Mammary epithelial cell (primary cell): ENCODE data around the gene UBASH3A.

Source experiments
- CTCF ChIP-seq, 2 donors: IDR thresholded peaks in 1 of 2; conservative IDR thresholded peaks in 1 of 2; 2 replicates each; pipeline ENCODE4 v1.5.1; 2011 to 2012; ENCODE audit warnings: inconsistent platforms in 2 of 2, low read length in 2 of 2, mild to moderate bottlenecking in 2 of 2, control low read depth in 1 of 2, low read depth in 1 of 2; ENCODE audit not compliant: insufficient read depth in 1 of 2; ENCODE audit errors: extremely low read depth in 1 of 2
- EZH2 ChIP-seq: IDR thresholded peaks from 2 replicates; pipeline ENCODE4 v1.6.1; 2012; ENCODE audit warnings: low read length, inconsistent platforms, borderline replicate concordance

GRCh38 chr21:42446531-42446930 lies 42.8 kb downstream of the UBASH3A start:
- TF ChIP-seq EZH2, result no peak
- TF ChIP-seq CTCF (conservative IDR thresholded peaks at IDR 0.05 in 1 of 2, IDR thresholded peaks at IDR 0.05 in 1 of 2; ENCODE audit: extremely low read depth in 1 of 2, insufficient read depth in 1 of 2, low read depth in 1 of 2, low read length in 2 of 2), result no peak
